Glomerular visceral epithelial cell (primary cell): ENCODE data around the gene ZFYVE21.
"Not testable (repeated sequence)": the region's sequence is repeated elsewhere in the genome, so short reads cannot be mapped to it uniquely, and the experiment has no call there.

Source experiments
- DNase-seq: peaks from one replicate; pipeline ENCODE4 v3.0.0-alpha.2; 2016; ENCODE audit errors: extremely low spot score

The ZFYVE21 gene

DNA sequence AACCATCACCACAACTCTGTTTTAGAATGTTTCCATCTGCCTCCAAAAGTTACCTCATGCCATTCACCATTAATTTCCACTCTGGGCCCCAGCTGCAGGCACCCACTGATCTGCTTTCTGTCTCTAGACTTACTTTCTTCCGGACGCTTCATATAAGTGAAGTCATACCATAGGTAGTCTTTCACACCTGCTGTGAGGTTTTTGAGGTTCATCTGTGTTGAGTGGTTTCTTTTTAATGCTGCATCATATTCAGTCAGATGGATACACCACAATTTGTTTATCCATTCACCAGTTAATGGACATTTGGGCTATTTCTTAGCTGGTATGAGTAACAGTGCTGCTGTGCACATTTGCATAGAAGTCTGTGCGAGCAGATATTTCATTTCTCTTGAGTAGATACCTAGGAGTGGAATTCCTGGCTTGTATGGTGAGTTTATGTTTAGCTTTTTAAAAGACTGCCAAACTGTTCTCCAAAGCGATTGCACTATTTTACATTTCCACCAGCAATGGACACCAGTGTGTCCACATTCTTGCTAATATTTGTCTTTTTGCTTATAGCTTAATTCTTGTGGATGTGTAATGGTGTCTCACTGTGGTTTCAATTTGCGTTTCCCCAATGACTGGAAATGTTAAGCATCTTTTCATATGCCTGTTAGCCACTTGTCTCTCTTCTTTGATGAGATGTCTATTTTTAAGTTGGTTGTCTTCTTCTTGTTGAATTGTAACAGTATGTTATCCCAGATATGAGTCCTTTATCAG, 48.3 kb downstream of the ZFYVE21 start:
- DNase-seq = no peak

DNA sequence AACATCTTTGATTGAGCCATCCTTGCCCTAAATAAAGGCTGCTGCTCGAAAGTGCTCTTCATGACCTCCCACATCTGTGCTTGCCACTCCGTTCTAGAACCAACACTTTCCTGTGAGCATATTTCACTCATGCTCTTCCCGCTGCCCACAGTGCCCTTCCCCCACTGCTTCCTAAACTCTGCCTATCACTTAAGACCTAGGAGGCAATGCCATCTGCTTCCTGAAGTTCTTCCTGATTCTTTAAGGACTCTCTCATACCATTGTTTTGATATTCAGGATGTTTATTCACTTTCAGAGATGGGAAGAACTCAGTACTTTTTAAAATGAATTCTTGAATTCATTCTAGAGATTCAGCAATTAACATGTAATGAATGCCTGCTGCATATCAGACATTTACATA, 49.9 kb downstream of the ZFYVE21 start:
- no peak for DNase-seq

- DNase-seq = no peak
Observed at GRCh38 chr14:103767336-103767894, 51.8 kb downstream of the ZFYVE21 start.

GRCh38 chr14:103770500-103770899, 54.9 kb downstream of the ZFYVE21 start:
- no peak for DNase-seq

GRCh38 chr14:103770902-103771301, 55.3 kb downstream of the ZFYVE21 start:
- no peak for DNase-seq

DNA sequence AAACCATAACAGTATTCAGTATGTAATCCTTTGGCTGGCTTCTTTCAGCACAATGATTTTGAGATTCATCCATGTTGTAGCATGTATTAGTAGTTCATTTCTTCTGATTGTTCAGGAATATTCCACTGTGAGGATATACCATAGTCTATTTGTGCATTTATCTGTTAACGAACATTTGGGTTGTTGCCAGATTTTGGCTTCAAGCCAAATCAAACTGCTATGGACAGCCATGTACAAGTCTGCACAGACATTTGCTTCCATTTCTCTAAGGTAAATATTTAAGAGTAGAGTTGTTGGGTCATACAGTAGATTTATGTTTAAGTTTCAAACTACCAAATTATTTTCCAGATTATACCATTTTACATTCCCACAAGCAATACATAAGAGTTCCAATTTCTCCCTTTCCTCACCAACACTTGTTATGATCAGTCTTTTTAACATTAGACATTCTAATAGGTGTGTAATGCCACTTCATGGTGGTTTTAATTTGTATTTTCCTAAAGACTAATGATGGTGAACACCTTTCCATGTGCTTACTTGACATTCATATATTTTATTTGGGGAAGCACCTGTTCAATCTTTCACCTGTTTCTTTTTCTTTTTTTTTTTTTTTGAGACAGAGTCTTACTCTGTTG, 56.6 kb downstream of the ZFYVE21 start:
- DNase-seq = no peak

DNA sequence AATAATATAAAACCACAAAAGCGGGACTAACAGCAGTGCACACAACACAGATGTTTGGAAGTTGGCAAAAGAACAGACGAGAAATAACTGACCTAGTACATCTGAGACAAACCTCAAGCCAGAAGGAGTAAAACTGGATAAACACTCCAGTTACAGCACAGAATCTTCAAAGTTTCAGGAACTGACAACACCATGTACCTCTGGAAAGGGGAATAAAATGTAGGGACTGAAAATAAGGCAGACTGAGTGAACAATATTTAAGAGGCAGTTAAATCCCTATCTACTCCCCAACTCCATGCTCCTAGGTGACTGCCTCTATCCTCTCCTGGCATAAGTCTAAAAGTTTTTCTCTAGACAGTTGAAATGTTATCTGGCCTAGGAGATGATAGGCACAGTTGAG, 57.9 kb downstream of the ZFYVE21 start:
- DNase-seq = no peak

DNA sequence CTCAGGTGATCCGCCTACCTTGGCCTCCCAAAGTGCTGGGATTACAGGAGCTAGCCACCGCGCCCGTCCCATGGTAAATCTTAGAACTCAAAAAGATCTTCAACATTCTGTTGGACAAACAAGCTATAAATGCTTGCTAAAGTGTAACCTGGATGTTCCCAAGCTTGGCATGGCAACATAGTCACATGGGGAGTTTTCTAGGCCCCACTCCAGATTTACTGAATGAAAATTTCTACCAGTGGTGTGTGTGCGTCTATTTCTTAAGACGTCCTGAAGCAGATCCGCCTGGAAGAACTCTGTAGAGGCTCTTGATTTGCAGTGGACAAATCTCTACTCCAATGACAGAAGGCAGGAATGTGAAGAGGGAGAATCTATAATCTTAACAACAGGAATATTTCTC, 59.9 kb downstream of the ZFYVE21 start:
- DNase-seq = no peak

DNA sequence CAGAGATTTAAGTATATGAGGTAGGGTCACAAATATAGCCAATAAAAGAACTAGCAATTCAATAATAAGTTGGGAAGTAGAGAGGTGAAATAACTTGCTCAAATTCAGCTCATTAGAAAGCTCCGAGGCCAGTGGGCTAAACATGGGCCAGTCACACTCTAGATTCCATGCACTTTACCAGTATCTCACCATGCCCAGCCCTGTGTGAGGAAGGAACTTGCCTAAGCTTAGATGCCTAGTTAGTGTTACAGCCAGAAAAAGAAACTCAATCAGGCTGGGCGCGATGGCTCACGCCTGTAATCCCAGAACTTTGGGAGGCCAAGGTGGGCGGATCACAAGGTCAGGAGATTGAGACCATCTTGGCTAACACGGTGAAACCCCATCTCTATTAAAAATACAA, 60.7 kb downstream of the ZFYVE21 start:
- DNase-seq = not testable (repeated sequence)

GRCh38 chr14:103782376-103782775, 66.8 kb downstream of the ZFYVE21 start:
- no peak for DNase-seq
